Trophoblast cell (in vitro differentiated cells and primary cell): ENCODE measurements around the gene WNT9A.
"Not testable (repeated sequence)": the region's sequence is repeated elsewhere in the genome, so short reads cannot be mapped to it uniquely, and the experiment has no call there.

Source experiments
- DNase-seq, 2 donors: peaks; one replicate each; pipeline ENCODE4 v3.0.0-alpha.2; 2016
- H2AFZ ChIP-seq: 2 replicates; pipeline ENCODE4 v1.6.1; 2013; ENCODE audit warnings: low read length, moderate library complexity, mild to moderate bottlenecking; ENCODE audit not compliant: insufficient read depth, poor library complexity
- H2AK5ac ChIP-seq: 2 replicates; pipeline ENCODE4 v1.6.1; 2013; ENCODE audit warnings: mild to moderate bottlenecking, low read length
- H2BK120ac ChIP-seq: 2 replicates; pipeline ENCODE4 v1.6.1; 2013; ENCODE audit warnings: low read length, mild to moderate bottlenecking, moderate library complexity; ENCODE audit not compliant: insufficient read depth, poor library complexity
- H2BK12ac ChIP-seq: 2 replicates; pipeline ENCODE4 v1.6.1; 2013; ENCODE audit warnings: mild to moderate bottlenecking, low read length, moderate library complexity
- H2BK5ac ChIP-seq: 2 replicates; pipeline ENCODE4 v1.6.1; 2013; ENCODE audit warnings: low read length, low read depth, moderate library complexity, mild to moderate bottlenecking; ENCODE audit not compliant: poor library complexity
- H3K14ac ChIP-seq: 2 replicates; pipeline ENCODE4 v1.6.1; 2013; ENCODE audit warnings: mild to moderate bottlenecking, low read length
- H3K18ac ChIP-seq: 2 replicates; pipeline ENCODE4 v1.6.1; 2013; ENCODE audit warnings: mild to moderate bottlenecking, low read length
- H3K23ac ChIP-seq: 2 replicates; pipeline ENCODE4 v1.6.1; 2013; ENCODE audit warnings: low read length
- H3K27ac ChIP-seq: 2 replicates; pipeline ENCODE4 v1.5.1; 2013; ENCODE audit warnings: low read depth, mild to moderate bottlenecking, inconsistent platforms, low read length, moderate library complexity
- H3K27me3 ChIP-seq: 2 replicates; pipeline ENCODE4 v1.6.1; 2013; ENCODE audit warnings: inconsistent platforms, mild to moderate bottlenecking, low read length, moderate library complexity; ENCODE audit not compliant: insufficient read depth
- H3K36me3 ChIP-seq, 2 experiments: 1 replicate in 1 of 2; 2 replicates in 1 of 2; pipeline ENCODE4 v1.6.1; 2013; ENCODE audit warnings: low read length in 2 of 2, mild to moderate bottlenecking in 2 of 2, moderate library complexity in 1 of 2; ENCODE audit not compliant: insufficient read depth in 2 of 2, control insufficient read depth in 1 of 2
- H3K4ac ChIP-seq: 2 replicates; pipeline ENCODE4 v1.6.1; 2013; ENCODE audit warnings: low read depth, mild to moderate bottlenecking, low read length, moderate library complexity
- H3K4me1 ChIP-seq, 2 experiments: 1 replicate in 1 of 2; 2 replicates in 1 of 2; pipeline ENCODE4 v1.6.1; 2013; ENCODE audit warnings: low read length in 2 of 2, mild to moderate bottlenecking in 2 of 2, moderate library complexity in 1 of 2; ENCODE audit not compliant: insufficient read depth in 2 of 2, control insufficient read depth in 1 of 2
- H3K4me2 ChIP-seq: 2 replicates; pipeline ENCODE4 v1.6.1; 2013; ENCODE audit warnings: inconsistent platforms, mild to moderate bottlenecking, low read length, moderate library complexity
- H3K4me3 ChIP-seq: 2 replicates; pipeline ENCODE4 v1.5.1; 2013; ENCODE audit warnings: mild to moderate bottlenecking, low read depth, low read length, inconsistent platforms
- H3K79me1 ChIP-seq: one replicate; pipeline ENCODE4 v1.6.1; 2013; ENCODE audit warnings: low read length
- H3K79me2 ChIP-seq: 2 replicates; pipeline ENCODE4 v1.6.1; 2013; ENCODE audit warnings: low read length, mild to moderate bottlenecking; ENCODE audit not compliant: control insufficient read depth, insufficient read depth, poor library complexity
- H3K9ac ChIP-seq: 2 replicates; pipeline ENCODE4 v1.6.1; 2013; ENCODE audit warnings: mild to moderate bottlenecking, low read length
- H3K9me3 ChIP-seq: 2 replicates; pipeline ENCODE4 v1.6.1; 2013; ENCODE audit warnings: low read depth, mild to moderate bottlenecking, control low read depth, inconsistent platforms, low read length; ENCODE audit not compliant: insufficient read depth
- H4K12ac ChIP-seq: 2 replicates; pipeline ENCODE4 v1.6.1; 2013; ENCODE audit warnings: low read depth, mild to moderate bottlenecking, low read length, moderate library complexity
- H4K8ac ChIP-seq: 2 replicates; pipeline ENCODE4 v1.6.1; 2013; ENCODE audit warnings: low read depth, mild to moderate bottlenecking, low read length, moderate library complexity
- H4K91ac ChIP-seq: one replicate; pipeline ENCODE4 v1.6.1; 2013; ENCODE audit warnings: low read depth, mild to moderate bottlenecking, low read length, moderate library complexity
- WGBS: extraction: QIAGEN DNeasy Blood & Tissue Kit; methylation state at CpG from one replicate; pipeline ENCODE4 v1.1.7; 2013; ENCODE audit warnings: missing lambda C conversion rate; ENCODE audit not compliant: insufficient read length, insufficient coverage; ENCODE audit errors: extremely low coverage; 5-methylcytosine and 5-hydroxymethylcytosine counted together

The WNT9A gene

DNA sequence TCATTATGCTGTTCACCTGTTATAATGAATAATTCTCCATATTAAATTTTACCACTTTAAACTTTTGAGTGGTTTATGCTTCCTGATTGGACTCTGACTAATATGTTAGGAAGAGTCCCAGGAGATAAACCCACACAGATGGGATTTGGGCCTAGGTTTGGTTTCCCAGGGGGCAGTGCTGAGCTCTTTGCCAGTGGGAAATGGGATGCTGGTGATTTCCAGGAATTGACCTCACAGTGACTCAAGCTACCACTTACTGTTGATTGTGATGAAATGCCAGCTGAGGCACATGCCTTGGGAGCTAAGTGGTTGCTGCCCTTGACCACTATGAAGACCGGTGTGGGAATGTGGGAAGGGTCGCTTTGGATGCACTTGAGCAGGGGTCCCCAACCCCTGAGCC lies 19.0 kb upstream of the WNT9A start:
- H4K91ac ChIP-seq, H2BK120ac ChIP-seq, H3K23ac ChIP-seq, H3K4ac ChIP-seq, H3K4me1 ChIP-seq, H3K27me3 ChIP-seq, H3K79me1 ChIP-seq, H3K36me3 ChIP-seq, H2BK12ac ChIP-seq, H2AK5ac ChIP-seq, H3K4me2 ChIP-seq, H3K9me3 ChIP-seq, H3K9ac ChIP-seq, H3K4me3 ChIP-seq, H4K8ac ChIP-seq, H3K79me2 ChIP-seq, H4K12ac ChIP-seq, H2BK5ac ChIP-seq, H3K27ac ChIP-seq, H2AFZ ChIP-seq, H3K14ac ChIP-seq, H3K18ac ChIP-seq: not testable (repeated sequence)
- WGBS, result no CpG with 5 or more reads among the region's 2 CpGs
- peak in 1 of 2 donors; percentile 42 for DNase-seq

DNA sequence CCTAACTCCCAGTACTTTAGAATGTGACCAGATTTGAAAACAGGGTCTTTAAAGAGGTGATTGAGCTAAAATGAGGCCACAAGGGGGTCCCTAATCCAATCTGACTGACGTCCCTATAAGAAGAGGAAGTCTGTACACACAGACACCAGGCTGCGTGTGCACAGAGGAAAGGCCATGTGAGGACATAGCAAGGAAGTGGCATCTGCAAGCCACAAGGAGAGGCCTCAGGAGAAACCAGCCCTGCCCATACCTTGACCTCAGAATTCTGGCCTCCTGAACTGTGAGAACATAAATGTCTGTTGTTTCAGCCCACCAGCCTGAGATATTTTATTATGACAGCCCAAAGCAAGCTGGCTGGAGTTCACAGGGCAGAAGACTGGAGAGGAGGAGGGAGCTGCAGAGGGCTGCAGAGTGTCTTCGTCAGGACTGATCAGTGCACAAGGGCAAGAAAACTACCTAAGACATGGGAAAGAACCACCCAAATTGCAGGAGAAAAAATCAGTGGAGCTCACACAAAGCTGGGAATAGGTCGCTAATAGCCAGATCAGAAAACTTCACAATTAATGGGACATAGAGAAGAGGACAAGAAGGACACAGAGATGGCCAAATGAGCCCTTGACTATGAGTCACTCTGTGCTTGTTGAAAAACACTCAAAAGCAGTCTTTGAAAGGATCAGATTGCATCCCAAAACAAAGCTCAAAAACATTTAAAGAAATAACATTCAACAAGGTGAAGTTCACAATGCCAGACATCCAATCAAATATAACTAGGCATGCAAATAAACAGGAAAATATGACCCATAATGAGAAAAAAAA lies 14.1 kb upstream of the WNT9A start:
- Histone ChIP-seq H3K18ac (no peak overlapping the region), H4K8ac (no peak overlapping the region), H2AFZ (no peak overlapping the region), H3K4me1 (no peaks in the 10 kb centered on the region), H2AK5ac (no peak overlapping the region), H3K27me3 (no peaks in the 10 kb centered on the region), H3K4me2 (no peak overlapping the region), H4K91ac (no peak overlapping the region), H3K36me3 (no peaks in the 10 kb centered on the region), H3K4ac (no peak overlapping the region), H2BK12ac (no peak overlapping the region), H2BK120ac (no peak overlapping the region), H3K4me3 (no peak overlapping the region), H4K12ac (no peak overlapping the region), H3K9me3 (no peaks in the 10 kb centered on the region), H2BK5ac (no peak overlapping the region), H3K23ac (no peak overlapping the region), H3K14ac (no peak overlapping the region), H3K79me2 (no peaks in the 10 kb centered on the region), H3K27ac (no peak overlapping the region), H3K79me1 (no peaks in the 10 kb centered on the region), H3K9ac (no peak overlapping the region)
- WGBS, result no CpG with 5 or more reads among the region's 4 CpGs
- no peak for DNase-seq

- Histone ChIP-seq H2AFZ (no peak overlapping the region), H3K4ac (no peak overlapping the region), H3K27me3 (no peaks in the 10 kb centered on the region), H2BK120ac (no peak overlapping the region), H3K4me3 (no peak overlapping the region), H3K18ac (no peak overlapping the region), H3K14ac (no peak overlapping the region), H4K8ac (no peak overlapping the region), H4K12ac (no peak overlapping the region), H3K4me2 (no peak overlapping the region), H3K79me1 (no peaks in the 10 kb centered on the region), H3K4me1 (no peaks in the 10 kb centered on the region), H3K9me3 (no peaks in the 10 kb centered on the region), H4K91ac (no peak overlapping the region), H3K27ac (no peak overlapping the region), H2BK5ac (no peak overlapping the region), H3K23ac (no peak overlapping the region), H3K9ac (no peak overlapping the region), H2AK5ac (no peak overlapping the region), H2BK12ac (no peak overlapping the region), H3K36me3 (no peaks in the 10 kb centered on the region), H3K79me2 (no peaks in the 10 kb centered on the region)
- no CpG with 5 or more reads among the region's 10 CpGs for WGBS
- no peak for DNase-seq
Observed at GRCh38 chr1:227959325-227959860, 11.7 kb upstream of the WNT9A start.

DNA sequence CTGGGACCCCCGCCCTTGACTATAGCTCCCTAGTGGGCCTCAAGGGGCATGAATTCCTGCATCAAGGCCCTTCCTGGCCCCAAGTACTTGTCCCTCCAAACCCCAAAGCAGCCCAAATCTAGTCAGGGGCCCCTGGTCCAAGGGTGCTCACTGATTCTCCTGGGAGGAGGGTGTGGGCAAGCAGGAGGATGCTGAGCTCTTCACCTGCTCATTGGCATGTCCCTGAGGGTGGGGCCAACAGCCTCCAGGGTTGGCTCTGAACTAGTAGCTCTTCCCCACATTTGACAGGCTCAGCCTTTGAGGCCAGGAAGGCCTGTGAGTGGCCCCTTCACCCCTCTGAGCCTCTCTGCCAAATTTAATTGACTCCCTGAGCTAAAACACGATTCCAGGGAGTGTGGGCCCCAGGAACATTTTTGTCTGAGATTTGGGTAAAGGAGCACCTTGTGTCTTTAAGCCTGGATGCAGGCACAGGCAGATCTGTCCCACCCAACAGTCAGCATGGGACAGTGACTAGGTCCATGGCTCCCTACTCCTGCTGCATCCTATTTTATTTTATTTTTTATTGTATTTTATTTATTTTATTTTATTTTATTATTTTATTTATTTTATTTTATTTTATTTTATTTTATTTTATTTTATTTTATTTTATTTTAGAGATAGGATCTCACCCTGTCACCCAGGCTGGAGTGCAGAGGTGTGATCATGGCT lies 11.0 kb upstream of the WNT9A start:
- H3K23ac ChIP-seq, result no peak overlapping the region
- no peaks in the 10 kb centered on the region for H3K27me3 ChIP-seq
- no peak overlapping the region for H3K4me2 ChIP-seq
- H3K18ac ChIP-seq, result no peak overlapping the region
- no peak for DNase-seq
- H3K79me2 ChIP-seq, result no peaks in the 10 kb centered on the region
- no peak overlapping the region for H3K9ac ChIP-seq
- H3K9me3 ChIP-seq, result peaks cover 1% of the 10 kb centered on the region
- no peak overlapping the region for H2AFZ ChIP-seq
- peaks cover 0 to 3% of the 10 kb centered on the region in 2 experiments for H3K4me1 ChIP-seq
- H3K14ac ChIP-seq, result no peak overlapping the region
- WGBS, result no CpG with 5 or more reads among the region's 2 CpGs
- H3K79me1 ChIP-seq, result no peaks in the 10 kb centered on the region
- no peak overlapping the region for H3K27ac ChIP-seq
- no peak overlapping the region for H4K91ac ChIP-seq
- H3K4ac ChIP-seq, result no peak overlapping the region
- H2BK120ac ChIP-seq, result no peak overlapping the region
- no peak overlapping the region for H3K4me3 ChIP-seq
- no peak overlapping the region for H4K12ac ChIP-seq
- no peak overlapping the region for H2AK5ac ChIP-seq
- H4K8ac ChIP-seq, result no peak overlapping the region
- no peaks in the 10 kb centered on the region for H3K36me3 ChIP-seq
- H2BK5ac ChIP-seq, result no peak overlapping the region
- no peak overlapping the region for H2BK12ac ChIP-seq
